K562 (cell line): ENCODE results near the gene GIT2. TPM values are rescaled to one million over a fixed set of nuclear protein-coding genes. Genes with fewer than 3 reads are reported as not detected.

Experiments
- DEAF1 ChIP-seq: fragments of 450-650 bp; formaldehyde crosslinking; IDR thresholded peaks from 2 replicates; pipeline ENCODE4 v1.4.0; 2020; ENCODE audit warnings: mild to moderate bottlenecking, moderate library complexity
- FOXA3 ChIP-seq, 2 experiments: fragments of 450-650 bp in 1 of 2; sonication (generic) in 1 of 2; formaldehyde crosslinking; IDR thresholded peaks in 1 of 2; conservative IDR thresholded peaks in 1 of 2; 2 replicates each; pipeline versions ENCODE4 v1.4.0 to v1.8.0; 2020 to 2022; ENCODE audit warnings: mild to moderate bottlenecking in 2 of 2, missing genetic modification reagents in 1 of 2
- polyA plus RNA-seq, 8 experiments: library from polyadenylated mRNA; depleted of rRNA in 4 of 8; stranded (reverse) in 5 of 8; unstranded in 3 of 8; fragments of >200 nt; fragmentation: Nextera tagmentation in 2 of 8; fragmentation: Illumina TruSeq in 1 of 8; extraction: Ambion mirVana in 2 of 8; extraction: Trizol in 1 of 8; gene quantifications; 2 replicates each; pipeline versions ENCODE4 v1.2.1 to v1.2.3, GENCODE V29; 2011 to 2014; ENCODE audit warnings: inconsistent platforms in 1 of 8, missing spikeins in 1 of 8
- total RNA-seq, 7 experiments: library from RNA; depleted of rRNA in 6 of 7; stranded (reverse); fragments of >200 nt in 6 of 7; fragmentation: Illumina TruSeq in 2 of 7; extraction: Trizol in 2 of 7; gene quantifications; 2 replicates each; pipeline versions ENCODE4 v1.2.1 to v1.2.3, GENCODE V29; 2011 to 2021; ENCODE audit warnings: low replicate concordance in 1 of 7

The GIT2 gene
- total and polyA plus RNA-seq, 9 of the 15 experiments (the other 6 are each of a cell fraction or from before 2014, with no cell fraction given), result 4.0 to 30.4 (median 23.5) TPM

- TF ChIP-seq DEAF1 (CRISPR knock-in tag), result no peak
- no peak for TF ChIP-seq FOXA3 (CRISPR knock-in tag; conservative IDR thresholded peaks at IDR 0.05 in 1 of 2, IDR thresholded peaks at IDR 0.05 in 1 of 2)
These were observed 115.9 kb downstream of the GIT2 start, which contains the start of gene GLTP (continued) for GRCh38 chr12:109880043-109880931.

Other genes starting within 250 kb of the GIT2 start
- gene TRPV4, start 163.0 kb downstream of the GIT2 start, total RNA-seq (2014; rRNA removed), result not detected in 2 replicates
- not detected in 2 replicates for gene TRPV4, start 163.0 kb downstream of the GIT2 start, total RNA-seq (2014; rRNA removed; fragmentation: Illumina TruSeq; extraction: Trizol)
- gene TRPV4, start 163.0 kb downstream of the GIT2 start, total RNA-seq (2015; rRNA removed; fragmentation: Illumina TruSeq; extraction: Trizol), result not detected in 2 replicates
- gene TRPV4, start 163.0 kb downstream of the GIT2 start, total RNA-seq (2021), result not detected in 2 replicates
- 0.13 and 0.47 TPM in 2 replicates for gene TRPV4, start 163.0 kb downstream of the GIT2 start, polyA plus RNA-seq (2011; rRNA removed)
- not detected in 2 replicates for gene TRPV4, start 163.0 kb downstream of the GIT2 start, polyA plus RNA-seq (2014; fragmentation: Illumina TruSeq; extraction: Trizol)
- not detected for gene TRPV4, start 163.0 kb downstream of the GIT2 start, polyA plus RNA-seq (2014; fragmentation: Nextera tagmentation; extraction: Ambion mirVana)
- gene TRPV4, start 163.0 kb downstream of the GIT2 start, polyA plus RNA-seq (2014; rRNA removed), result 0.03 TPM in 1 of 2 replicates, not detected in the other
- 6.9 and 10.7 TPM in 2 replicates for gene GLTP, start 115.8 kb downstream of the GIT2 start, total RNA-seq (2014; rRNA removed)
- gene GLTP, start 115.8 kb downstream of the GIT2 start, total RNA-seq (2014; rRNA removed; fragmentation: Illumina TruSeq; extraction: Trizol), result 7.2 and 7.8 TPM in 2 replicates
- 5.3 and 6.1 TPM in 2 replicates for gene GLTP, start 115.8 kb downstream of the GIT2 start, total RNA-seq (2015; rRNA removed; fragmentation: Illumina TruSeq; extraction: Trizol)
- 6.0 and 6.6 TPM in 2 replicates for gene GLTP, start 115.8 kb downstream of the GIT2 start, total RNA-seq (2021)
- 4.7 and 4.9 TPM in 2 replicates for gene GLTP, start 115.8 kb downstream of the GIT2 start, polyA plus RNA-seq (2011; rRNA removed)
- 7.8 and 8.3 TPM in 2 replicates for gene GLTP, start 115.8 kb downstream of the GIT2 start, polyA plus RNA-seq (2014; fragmentation: Illumina TruSeq; extraction: Trizol)
- 1 to 10 TPM; 4.4 to 5.0 TPM for gene GLTP, start 115.8 kb downstream of the GIT2 start, polyA plus RNA-seq (2014; fragmentation: Nextera tagmentation; extraction: Ambion mirVana)
- gene GLTP, start 115.8 kb downstream of the GIT2 start, polyA plus RNA-seq (2014; rRNA removed), result 5.7 and 6.1 TPM in 2 replicates
- 19.7 and 27.7 TPM in 2 replicates for gene TCHP, start 96.1 kb downstream of the GIT2 start, total RNA-seq (2014; rRNA removed)
- 12.0 and 12.8 TPM in 2 replicates for gene TCHP, start 96.1 kb downstream of the GIT2 start, total RNA-seq (2014; rRNA removed; fragmentation: Illumina TruSeq; extraction: Trizol)
- 19.7 and 22.4 TPM in 2 replicates for gene TCHP, start 96.1 kb downstream of the GIT2 start, total RNA-seq (2015; rRNA removed; fragmentation: Illumina TruSeq; extraction: Trizol)
- gene TCHP, start 96.1 kb downstream of the GIT2 start, total RNA-seq (2021), result 18.7 and 20.4 TPM in 2 replicates
- 13.7 and 15.0 TPM in 2 replicates for gene TCHP, start 96.1 kb downstream of the GIT2 start, polyA plus RNA-seq (2011; rRNA removed)
- 19.4 and 20.2 TPM in 2 replicates for gene TCHP, start 96.1 kb downstream of the GIT2 start, polyA plus RNA-seq (2014; fragmentation: Illumina TruSeq; extraction: Trizol)
- gene TCHP, start 96.1 kb downstream of the GIT2 start, polyA plus RNA-seq (2014; fragmentation: Nextera tagmentation; extraction: Ambion mirVana), result 1 to 10 TPM; 3.4 to 4.7 TPM
- 29.6 and 30.4 TPM in 2 replicates for gene TCHP, start 96.1 kb downstream of the GIT2 start, polyA plus RNA-seq (2014; rRNA removed)
- 45.0 and 55.0 TPM in 2 replicates for gene ANKRD13A, start 3.1 kb upstream of the GIT2 start, total RNA-seq (2014; rRNA removed)
- gene ANKRD13A, start 3.1 kb upstream of the GIT2 start, total RNA-seq (2014; rRNA removed; fragmentation: Illumina TruSeq; extraction: Trizol), result 40.3 and 46.8 TPM in 2 replicates
- 41.6 and 45.1 TPM in 2 replicates for gene ANKRD13A, start 3.1 kb upstream of the GIT2 start, total RNA-seq (2015; rRNA removed; fragmentation: Illumina TruSeq; extraction: Trizol)
- gene ANKRD13A, start 3.1 kb upstream of the GIT2 start, total RNA-seq (2021), result 37.7 and 41.5 TPM in 2 replicates
- gene ANKRD13A, start 3.1 kb upstream of the GIT2 start, polyA plus RNA-seq (2011; rRNA removed), result 47.5 and 52.0 TPM in 2 replicates
- 33.6 and 37.6 TPM in 2 replicates for gene ANKRD13A, start 3.1 kb upstream of the GIT2 start, polyA plus RNA-seq (2014; fragmentation: Illumina TruSeq; extraction: Trizol)
- 1 to 10 TPM; 5.0 to 9.0 TPM for gene ANKRD13A, start 3.1 kb upstream of the GIT2 start, polyA plus RNA-seq (2014; fragmentation: Nextera tagmentation; extraction: Ambion mirVana)
- gene ANKRD13A, start 3.1 kb upstream of the GIT2 start, polyA plus RNA-seq (2014; rRNA removed), result 41.7 and 49.1 TPM in 2 replicates
- gene C12orf76, start 52.2 kb upstream of the GIT2 start, total RNA-seq (2014; rRNA removed), result 11.9 and 14.2 TPM in 2 replicates
- gene C12orf76, start 52.2 kb upstream of the GIT2 start, total RNA-seq (2014; rRNA removed; fragmentation: Illumina TruSeq; extraction: Trizol), result 13.0 and 13.1 TPM in 2 replicates
- 9.6 and 12.2 TPM in 2 replicates for gene C12orf76, start 52.2 kb upstream of the GIT2 start, total RNA-seq (2015; rRNA removed; fragmentation: Illumina TruSeq; extraction: Trizol)
- gene C12orf76, start 52.2 kb upstream of the GIT2 start, total RNA-seq (2021), result 13.3 and 13.6 TPM in 2 replicates
- gene C12orf76, start 52.2 kb upstream of the GIT2 start, polyA plus RNA-seq (2011; rRNA removed), result 38.6 and 46.7 TPM in 2 replicates
- 12.3 and 14.4 TPM in 2 replicates for gene C12orf76, start 52.2 kb upstream of the GIT2 start, polyA plus RNA-seq (2014; fragmentation: Illumina TruSeq; extraction: Trizol)
- 1 to 10 TPM; 6.3 to 7.0 TPM for gene C12orf76, start 52.2 kb upstream of the GIT2 start, polyA plus RNA-seq (2014; fragmentation: Nextera tagmentation; extraction: Ambion mirVana)
- gene C12orf76, start 52.2 kb upstream of the GIT2 start, polyA plus RNA-seq (2014; rRNA removed), result 17.8 and 23.5 TPM in 2 replicates
- 6.1 and 7.6 TPM in 2 replicates for gene IFT81, start 128.0 kb upstream of the GIT2 start, total RNA-seq (2014; rRNA removed)
- 9.1 and 11.2 TPM in 2 replicates for gene IFT81, start 128.0 kb upstream of the GIT2 start, total RNA-seq (2014; rRNA removed; fragmentation: Illumina TruSeq; extraction: Trizol)
- 8.7 and 8.9 TPM in 2 replicates for gene IFT81, start 128.0 kb upstream of the GIT2 start, total RNA-seq (2015; rRNA removed; fragmentation: Illumina TruSeq; extraction: Trizol)
- 6.7 and 7.2 TPM in 2 replicates for gene IFT81, start 128.0 kb upstream of the GIT2 start, total RNA-seq (2021)
- 6.6 and 9.8 TPM in 2 replicates for gene IFT81, start 128.0 kb upstream of the GIT2 start, polyA plus RNA-seq (2011; rRNA removed)
- 7.9 and 8.3 TPM in 2 replicates for gene IFT81, start 128.0 kb upstream of the GIT2 start, polyA plus RNA-seq (2014; fragmentation: Illumina TruSeq; extraction: Trizol)
- gene IFT81, start 128.0 kb upstream of the GIT2 start, polyA plus RNA-seq (2014; fragmentation: Nextera tagmentation; extraction: Ambion mirVana), result 1 to 10 TPM; 2.8 to 5.0 TPM
- 8.7 and 11.9 TPM in 2 replicates for gene IFT81, start 128.0 kb upstream of the GIT2 start, polyA plus RNA-seq (2014; rRNA removed)